PC-3 (cell line): ENCODE data around the gene CCN6.
"Not testable (repeated sequence)": the region's sequence is repeated elsewhere in the genome, so short reads cannot be mapped to it uniquely, and the experiment has no call there.

Experiments used
- EZH2 ChIP-seq: fragments of 300-600 bp; sonication (generic); IDR thresholded peaks from one replicate; pipeline ENCODE4 v1.6.1; 2017; ENCODE audit warnings: antibody characterized with exemption, mild to moderate bottlenecking, low read length; ENCODE audit not compliant: unreplicated experiment
- EZH2phosphoT487 ChIP-seq: fragments of 300-600 bp; sonication (generic); IDR thresholded peaks from 2 replicates; pipeline ENCODE4 v1.6.1; 2018; ENCODE audit warnings: mild to moderate bottlenecking, antibody characterized with exemption, low read length, borderline replicate concordance
- TF ChIP-seq, protein P1 (sequence below): fragments of 300-600 bp; sonication (generic); conservative IDR thresholded peaks from 2 replicates; pipeline ENCODE4 v1.5.1; 2017; ENCODE audit warnings: antibody characterized with exemption, low read depth, mild to moderate bottlenecking, low read length

DNA sequence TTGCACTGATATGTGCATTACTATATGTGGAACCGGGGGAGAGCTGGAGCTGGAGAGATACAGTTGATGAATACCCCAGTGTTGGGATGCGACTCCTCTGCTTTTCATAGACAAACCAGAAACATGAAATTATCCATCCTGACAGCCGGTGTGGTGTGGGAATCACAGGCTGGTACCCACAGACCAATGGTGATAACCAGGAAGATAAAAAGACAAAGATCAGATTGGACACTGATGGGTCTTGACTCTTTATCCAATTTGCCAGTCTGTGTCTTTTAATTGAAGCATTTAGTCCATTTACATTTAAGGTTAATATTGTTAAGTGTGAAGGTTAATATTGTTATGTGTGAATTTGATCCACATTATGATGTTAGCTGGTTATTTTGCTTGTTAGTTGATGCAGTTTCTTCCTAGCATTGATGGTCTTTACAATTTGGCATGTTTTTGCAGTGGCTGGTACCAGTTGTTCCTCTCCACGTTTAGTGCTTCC is 2.6 kb upstream of the CCN6 start:
- TF ChIP-seq, protein P1, sequence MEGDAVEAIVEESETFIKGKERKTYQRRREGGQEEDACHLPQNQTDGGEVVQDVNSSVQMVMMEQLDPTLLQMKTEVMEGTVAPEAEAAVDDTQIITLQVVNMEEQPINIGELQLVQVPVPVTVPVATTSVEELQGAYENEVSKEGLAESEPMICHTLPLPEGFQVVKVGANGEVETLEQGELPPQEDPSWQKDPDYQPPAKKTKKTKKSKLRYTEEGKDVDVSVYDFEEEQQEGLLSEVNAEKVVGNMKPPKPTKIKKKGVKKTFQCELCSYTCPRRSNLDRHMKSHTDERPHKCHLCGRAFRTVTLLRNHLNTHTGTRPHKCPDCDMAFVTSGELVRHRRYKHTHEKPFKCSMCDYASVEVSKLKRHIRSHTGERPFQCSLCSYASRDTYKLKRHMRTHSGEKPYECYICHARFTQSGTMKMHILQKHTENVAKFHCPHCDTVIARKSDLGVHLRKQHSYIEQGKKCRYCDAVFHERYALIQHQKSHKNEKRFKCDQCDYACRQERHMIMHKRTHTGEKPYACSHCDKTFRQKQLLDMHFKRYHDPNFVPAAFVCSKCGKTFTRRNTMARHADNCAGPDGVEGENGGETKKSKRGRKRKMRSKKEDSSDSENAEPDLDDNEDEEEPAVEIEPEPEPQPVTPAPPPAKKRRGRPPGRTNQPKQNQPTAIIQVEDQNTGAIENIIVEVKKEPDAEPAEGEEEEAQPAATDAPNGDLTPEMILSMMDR: not testable (repeated sequence)
- TF ChIP-seq EZH2, EZH2phosphoT487: not testable (repeated sequence)
